ENCODE data around the gene SDSL. TPM values are rescaled to one million over a fixed set of nuclear protein-coding genes. Genes with fewer than 3 reads are reported as not detected.

The SDSL gene
- total and polyA plus RNA-seq, 2 of the 4 experiments (the other 2 are of a cell fraction): 6.3 to 10.9 TPM

- no peaks in the 10 kb centered on the region; the same call in 1 of the 2 replicates for H3K9me3 ChIP-seq (ENCODE audit: control insufficient read depth, insufficient read depth, low read length)
- no peak overlapping the region for H3K56ac ChIP-seq (ENCODE audit: extremely low read depth, insufficient read depth, low read length)
- no peak overlapping the region for H4K8ac ChIP-seq (ENCODE audit: low read depth in 2 of 2, low read length in 2 of 2)
- no peak overlapping the region for H2BK5ac ChIP-seq (ENCODE audit: low read depth, low read length, poor library complexity, severe bottlenecking)
- ChIA-PET POLR2A (ENCODE audit: unreplicated experiment) (no interaction called here), CTCF (interaction anchor here (0.6 kb wide), 1 partner anchor 12 kb away, joined by 3 read pairs; no protein-coding TSS in a partner anchor)
- intact Hi-C loops (cut with micrococcal nuclease): no loop called here
- H2BK120ac ChIP-seq (ENCODE audit: low read depth, low read length): no peak overlapping the region
- no peak overlapping the region for H2BK20ac ChIP-seq (ENCODE audit: low read depth, low read length)
- H3K9me1 ChIP-seq (ENCODE audit: insufficient read depth, low read length): no peaks in the 10 kb centered on the region; the same call in 1 of the 2 replicates
- H3K27ac ChIP-seq (ENCODE audit: insufficient read depth, low read length): no peak overlapping the region
- TSS peak; percentile 87 for BruUV-seq (replicated peaks)
- H3K9ac ChIP-seq (ENCODE audit: low read depth, low read length): no peak overlapping the region
- H3K14ac ChIP-seq (replicated peaks; ENCODE audit: low read depth, low read length): no peak overlapping the region
- H4K5ac ChIP-seq (ENCODE audit: low read depth, low read length): no peak overlapping the region
- H2AFZ ChIP-seq (replicated peaks; ENCODE audit: low read length, poor library complexity): no peak overlapping the region
- no peaks in the 10 kb centered on the region for H3K4me1 ChIP-seq (ENCODE audit: control insufficient read depth, insufficient read depth, low read length)
- H3K18ac ChIP-seq (ENCODE audit: low read depth, low read length): no peak overlapping the region
- H3K4me3 ChIP-seq (ENCODE audit: insufficient read depth, low read depth, low read length): no peak overlapping the region
- no peak overlapping the region for H2BK15ac ChIP-seq (ENCODE audit: low read depth, low read length)
- in situ Hi-C loops (cut with MboI; ENCODE audit: low sequenced_read_pairs): no loop called here
- H3K79me1 ChIP-seq (ENCODE audit: low read depth in 1 of 2, low read length in 2 of 2): no peaks in the 10 kb centered on the region
- H3K23ac ChIP-seq (ENCODE audit: low read depth, low read length): no peak overlapping the region
- no peak overlapping the region for H3K4ac ChIP-seq (ENCODE audit: low read depth, low read length)
- ATAC-seq (ENCODE audit: low read depth) (no peak), DNase-seq (no peak)
- H2AK9ac ChIP-seq (replicated peaks; ENCODE audit: low read depth, low read length, poor library complexity): no peak overlapping the region
- 89 to 100% methylated on average over 2 to 3 of the region's 6 CpGs for WGBS, 2 experiments (ENCODE audit: extremely low coverage in 2 of 2, insufficient read length in 1 of 2)
- no peaks in the 10 kb centered on the region for H3K27me3 ChIP-seq (ENCODE audit: control insufficient read depth, insufficient read depth, low read length)
- H2AK5ac ChIP-seq (ENCODE audit: low read depth, low read length): no peak overlapping the region
- dilution Hi-C loops (cut with HindIII; ENCODE audit: low sequenced_read_pairs, unreplicated experiment): no loop called here
- no peak overlapping the region for H4K91ac ChIP-seq (ENCODE audit: insufficient read depth, low read depth, low read length)
- no peaks in the 10 kb centered on the region for H4K20me1 ChIP-seq (ENCODE audit: insufficient read depth, low read length)
- H3K4me2 ChIP-seq (ENCODE audit: low read depth, low read length): no peak overlapping the region
- H3K36me3 ChIP-seq (ENCODE audit: control insufficient read depth, insufficient read depth, low read length): peaks cover 17% of the 10 kb centered on the region
- TF ChIP-seq MAFK (IDR thresholded peaks at IDR 0.05; ENCODE audit: low read depth, low read length) (no peak), RAD21 (IDR thresholded peaks at IDR 0.05; ENCODE audit: low read length) (no peak), SMC3 (IDR thresholded peaks at IDR 0.05; ENCODE audit: low read depth, low read length) (no peak), CTCF (conservative IDR thresholded peaks at IDR 0.05; ENCODE audit: low read depth, low read length) (no peak), RCOR1 (IDR thresholded peaks at IDR 0.05; ENCODE audit: insufficient replicate concordance, low read length) (no peak), USF2 (IDR thresholded peaks at IDR 0.05; ENCODE audit: low read depth, low read length) (no peak), RFX5 (IDR thresholded peaks at IDR 0.05; ENCODE audit: low read depth, low read length) (no peak), CHD1 (IDR thresholded peaks at IDR 0.05; ENCODE audit: low read depth, low read length) (no peak), BHLHE40 (IDR thresholded peaks at IDR 0.05; ENCODE audit: low read depth, low read length) (no peak), ELK1 (IDR thresholded peaks at IDR 0.05; ENCODE audit: borderline replicate concordance, low read depth, low read length) (no peak), POLR2A (IDR thresholded peaks at IDR 0.05; ENCODE audit: low read depth, low read length) (no peak), CEBPB (IDR thresholded peaks at IDR 0.05; ENCODE audit: low read depth, low read length) (no peak), MAZ (IDR thresholded peaks at IDR 0.05; ENCODE audit: borderline replicate concordance, low read depth, low read length) (no peak), FOS (IDR thresholded peaks at IDR 0.05; ENCODE audit: low read depth, low read length) (no peak)
Observed at GRCh38 chr12:113390064-113391043, 31.8 kb upstream of the SDSL start.
